ENCODE results near the gene POLG2.

The POLG2 gene

GRCh38 chr17:64496786-64497564, at the start of gene POLG2:
Gene POLG2, minus strand, starts transcription at chr17:64497054. Its CDS starts 86 bp downstream, at chr17:64496968.
- DNase-seq, result peak; percentile 90

GRCh38 chr17:64544742-64545141, 47.9 kb upstream of the POLG2 start:
- DNase-seq, result no peak

- no peak for DNase-seq
These were observed 43.4 kb upstream of the POLG2 start for GRCh38 chr17:64540118-64540776.

DNA sequence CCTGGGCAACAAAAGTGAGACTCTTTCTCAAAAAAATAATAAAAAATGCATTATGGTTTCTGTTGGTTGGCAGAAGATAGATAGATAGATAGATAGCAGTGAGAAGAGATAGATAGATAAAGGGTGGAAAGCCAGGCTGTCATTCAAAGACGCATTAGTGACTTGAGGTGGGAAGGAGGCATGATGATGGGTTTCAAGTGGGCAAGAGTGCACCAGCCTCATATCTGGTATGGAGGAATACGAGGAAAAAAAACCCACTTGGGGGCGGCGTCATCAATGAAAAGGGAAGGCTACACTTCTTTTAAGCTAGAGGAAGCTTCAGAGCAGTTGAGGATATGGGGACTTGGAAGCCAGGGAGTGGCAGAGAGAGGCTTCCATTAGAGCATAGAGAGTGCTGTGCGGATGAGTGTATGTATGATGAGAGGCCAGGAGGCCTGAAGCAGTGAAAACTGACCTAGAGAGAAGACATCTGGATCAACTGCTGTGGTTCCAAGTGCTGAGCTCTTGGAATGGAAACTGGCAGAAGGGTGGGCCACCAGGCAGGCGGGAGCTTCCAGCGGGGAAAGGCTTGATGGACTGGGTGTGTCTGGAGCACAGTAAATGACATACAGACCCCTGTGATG, 41.8 kb upstream of the POLG2 start:
- no peak for DNase-seq

GRCh38 chr17:64537488-64537887, 40.6 kb upstream of the POLG2 start:
- DNase-seq, result no peak

GRCh38 chr17:64536913-64537312, 40.1 kb upstream of the POLG2 start:
- DNase-seq, result no peak

DNA sequence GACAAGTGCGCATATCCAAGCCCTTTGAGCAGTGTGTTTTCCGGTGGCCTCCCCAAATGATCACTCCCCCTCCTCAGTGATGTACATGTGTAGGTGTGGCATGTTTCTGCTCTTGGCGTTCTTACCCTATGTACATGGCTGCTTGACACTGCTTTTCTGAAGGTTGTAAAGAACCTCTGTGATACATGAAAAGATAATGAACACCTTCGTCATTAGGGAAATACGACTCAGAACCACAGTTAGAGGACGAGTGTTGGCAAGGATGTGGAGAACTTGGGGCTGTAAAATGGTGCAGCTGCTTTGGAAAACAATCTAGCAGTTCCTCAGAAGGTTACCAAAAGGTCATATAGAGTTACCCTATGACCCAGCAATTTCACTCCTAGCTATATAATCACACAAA, 38.5 kb upstream of the POLG2 start:
- no peak for DNase-seq

GRCh38 chr17:64534187-64534586, 37.3 kb upstream of the POLG2 start:
- no peak for DNase-seq

DNA sequence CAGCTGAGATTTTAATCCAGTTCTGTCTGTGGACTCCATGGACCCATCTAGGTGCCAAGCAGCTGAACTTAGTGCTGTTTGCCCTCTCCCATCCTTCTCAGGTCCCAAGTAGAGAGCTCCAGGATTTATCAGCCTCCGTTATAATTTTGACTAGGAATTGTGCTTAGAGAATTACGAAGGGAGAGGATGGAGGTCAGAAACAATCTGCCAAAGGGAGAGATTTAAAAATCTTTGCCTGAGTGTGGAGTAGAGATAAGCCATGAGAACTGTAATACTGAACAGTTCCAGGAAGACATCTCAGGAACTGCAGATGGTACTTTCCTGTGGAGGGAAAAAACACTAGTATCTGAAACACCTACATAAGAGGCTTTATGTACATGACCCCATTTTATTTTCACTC, 36.9 kb upstream of the POLG2 start:
- no peak for DNase-seq

DNA sequence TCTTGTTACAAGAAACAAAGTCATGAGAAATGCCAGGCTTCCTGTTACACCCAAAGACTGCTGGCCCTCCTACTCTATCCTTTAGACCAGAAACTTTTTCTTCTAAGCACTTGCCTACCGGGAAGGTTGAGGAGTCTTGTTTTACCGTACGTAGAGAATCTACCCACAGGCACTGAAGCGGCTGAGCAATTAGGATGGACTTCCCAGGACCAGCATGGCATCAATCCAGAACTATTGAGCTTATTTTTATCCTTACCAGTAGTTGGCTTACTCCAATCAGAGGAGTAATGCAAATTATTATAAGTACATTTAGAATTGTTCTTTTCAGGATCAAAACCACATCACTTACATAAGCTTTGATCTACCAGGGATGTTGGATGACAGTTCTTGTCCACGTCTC, 35.6 kb upstream of the POLG2 start:
- DNase-seq, result no peak

GRCh38 chr17:64531955-64532371, 35.1 kb upstream of the POLG2 start:
- no peak for DNase-seq

GRCh38 chr17:64529221-64529620, 32.4 kb upstream of the POLG2 start:
- DNase-seq, result no peak

DNA sequence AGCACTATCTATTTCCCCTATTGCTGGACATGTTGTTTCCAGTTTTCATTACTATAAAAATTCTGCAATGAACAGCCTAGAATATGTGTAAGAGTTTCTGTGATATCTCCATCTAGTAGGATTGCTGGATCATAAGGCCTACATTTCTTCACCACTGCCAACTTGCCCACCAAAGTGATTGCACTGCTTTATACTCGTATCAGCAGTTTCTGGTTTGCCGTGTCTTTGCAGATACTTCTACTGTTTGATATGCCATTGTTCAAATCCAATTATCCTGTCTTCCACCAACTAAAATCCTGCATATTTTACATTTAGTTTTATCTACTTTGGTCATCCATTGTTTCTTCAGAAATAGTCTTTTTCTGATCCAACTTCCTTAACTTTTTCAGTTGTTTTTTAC, 31.1 kb upstream of the POLG2 start:
- DNase-seq, result no peak

DNA sequence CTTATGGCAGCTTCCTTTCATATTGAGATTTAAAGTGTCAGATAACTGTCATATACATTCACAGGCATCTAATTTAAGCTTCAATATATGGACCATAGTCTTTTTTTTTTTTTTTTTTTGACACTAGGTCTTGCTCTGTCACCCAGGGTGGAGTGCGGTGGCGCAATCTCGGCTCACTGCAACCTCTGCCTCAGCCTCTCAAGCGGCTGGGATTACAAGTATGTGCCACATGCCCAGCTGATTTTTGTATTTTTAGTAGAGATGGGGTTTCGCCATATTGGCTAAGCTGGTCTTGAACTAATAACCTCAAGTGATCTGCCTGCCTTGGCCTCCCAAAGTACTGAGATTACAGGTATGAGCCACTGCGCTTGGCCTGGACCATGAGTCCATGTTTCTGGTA, 23.5 kb upstream of the POLG2 start:
- no peak for DNase-seq

- no peak for DNase-seq
These were observed 22.7 kb upstream of the POLG2 start for GRCh38 chr17:64519601-64520000.

DNA sequence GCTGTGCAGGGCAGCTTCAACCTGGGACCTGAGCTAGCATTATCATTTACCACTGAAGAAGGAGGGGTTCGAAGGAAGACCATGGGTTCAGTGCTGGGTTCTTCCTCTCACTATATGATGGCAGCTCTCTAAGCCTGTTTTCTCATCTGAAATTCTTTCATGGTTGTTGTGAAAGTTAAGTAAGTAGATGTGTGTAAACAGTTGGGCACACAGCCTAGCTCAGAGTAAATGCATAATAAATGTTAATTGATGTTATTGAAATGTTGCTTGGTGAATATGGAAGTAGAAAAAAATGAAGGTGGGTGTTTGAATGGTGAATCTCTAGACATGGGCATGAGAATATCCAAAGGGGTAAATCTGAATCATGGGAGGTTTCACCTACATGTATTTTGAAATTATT, 19.0 kb upstream of the POLG2 start:
- no peak for DNase-seq

- DNase-seq, result no peak
These were observed 18.6 kb upstream of the POLG2 start for GRCh38 chr17:64515419-64515818.

- no peak for DNase-seq
These were observed 12.3 kb upstream of the POLG2 start for GRCh38 chr17:64509179-64509578.

GRCh38 chr17:64508683-64509082, 11.8 kb upstream of the POLG2 start:
- no peak for DNase-seq

GRCh38 chr17:64507413-64507782, 10.5 kb upstream of the POLG2 start:
- DNase-seq, result peak; percentile 33

DNA sequence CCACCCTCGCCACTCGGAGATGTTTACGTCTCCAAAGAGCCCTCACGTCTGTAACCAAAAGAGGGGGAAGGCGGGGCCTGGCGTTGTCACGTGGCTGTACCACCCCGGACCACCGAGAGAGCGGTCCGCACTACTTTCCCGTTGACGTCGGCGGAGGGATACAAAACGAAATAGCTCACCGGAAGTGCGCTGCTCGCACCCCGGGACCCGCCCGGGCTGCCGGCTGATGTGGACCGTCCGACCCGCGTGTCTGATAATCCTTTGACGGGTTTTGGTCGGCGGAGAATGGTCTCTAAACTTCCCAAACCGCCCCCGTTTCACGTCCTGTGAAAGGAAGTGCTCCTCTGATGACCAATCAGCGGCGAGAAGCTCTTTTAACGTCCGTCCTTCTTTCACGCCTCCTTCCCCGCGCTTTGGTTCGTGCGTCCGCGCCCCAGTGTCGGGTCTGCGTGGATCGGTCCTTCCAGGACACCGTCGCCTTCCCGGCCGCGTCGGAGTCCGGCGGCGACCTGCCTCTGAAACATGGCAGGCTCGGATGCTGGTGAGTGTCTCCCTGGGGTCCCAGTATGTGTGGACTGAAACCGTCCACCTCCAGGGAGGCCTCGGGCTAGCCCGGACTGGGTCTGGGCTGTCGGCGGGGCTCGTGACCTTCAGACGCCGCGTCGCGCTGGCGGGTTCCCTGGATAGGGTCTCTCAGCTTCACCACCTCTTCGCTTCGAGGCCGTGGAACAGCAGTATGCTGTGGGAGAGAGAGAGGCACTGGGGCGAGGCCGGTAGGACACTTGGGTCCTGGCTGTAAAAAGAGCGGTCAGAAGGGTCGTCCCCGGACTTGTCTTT, 9.9 kb upstream of the POLG2 start, which contains the start of gene CEP95:
Gene CEP95 (plus strand): TSS at position 402 of the 837 bp plus-strand sequence. CDS start 121 bp downstream, at position 523.
- peak; percentile 97 for DNase-seq

GRCh38 chr17:64506201-64506575, 9.3 kb upstream of the POLG2 start, which contains the start of gene DDX5:
Gene DDX5, minus strand, starts transcription at chr17:64506289. Its CDS starts 170 bp downstream, at chr17:64506119.
- peak; percentile 96 for DNase-seq

All from NCI-H774 (cell line).